Globus pallidus (tissue), 1 donor: ENCODE results near the gene SMO.
"Not testable (repeated sequence)": the region's sequence is repeated elsewhere in the genome, so short reads cannot be mapped to it uniquely, and the experiment has no call there.

Experiments used
- DNase-seq: peaks from one replicate; pipeline ENCODE4 v3.0.0-alpha.2; 2015; ENCODE audit warnings: low spot score

The SMO gene

DNA sequence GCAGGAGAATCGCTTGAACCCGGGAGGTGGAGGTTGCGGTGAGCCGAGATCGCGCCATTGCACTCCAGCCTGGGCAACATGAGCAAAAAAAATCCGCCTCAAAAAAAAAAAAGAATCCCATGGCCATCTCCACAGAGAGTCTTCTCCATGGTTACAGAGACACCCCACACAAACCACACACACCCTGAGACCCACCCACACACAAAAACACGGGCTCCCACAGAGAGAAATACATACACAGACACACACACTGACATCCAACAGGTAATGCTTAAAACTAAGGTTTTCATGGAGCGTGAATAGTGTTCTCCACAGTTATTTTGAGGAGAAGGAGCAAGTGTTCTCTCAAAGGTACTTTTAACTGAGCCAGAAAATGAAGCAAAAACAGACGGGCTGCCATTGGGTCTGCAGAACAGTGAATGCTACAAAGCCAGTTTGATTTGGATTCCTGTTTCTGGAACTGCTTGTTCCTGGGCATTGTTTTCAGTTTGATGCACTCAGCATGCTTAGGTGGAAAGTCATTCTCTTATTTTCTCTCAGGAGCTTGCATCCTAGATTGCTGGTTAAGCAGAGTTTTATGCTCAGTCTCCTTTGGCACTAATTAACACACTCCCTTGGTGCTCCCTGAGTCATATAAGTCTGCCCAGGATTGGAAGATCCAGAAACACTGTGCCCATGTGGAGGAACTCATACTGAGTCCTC, 51.8 kb downstream of the SMO start:
- no peak for DNase-seq

GRCh38 chr7:129244220-129244619, 55.8 kb downstream of the SMO start:
- DNase-seq: no peak

DNA sequence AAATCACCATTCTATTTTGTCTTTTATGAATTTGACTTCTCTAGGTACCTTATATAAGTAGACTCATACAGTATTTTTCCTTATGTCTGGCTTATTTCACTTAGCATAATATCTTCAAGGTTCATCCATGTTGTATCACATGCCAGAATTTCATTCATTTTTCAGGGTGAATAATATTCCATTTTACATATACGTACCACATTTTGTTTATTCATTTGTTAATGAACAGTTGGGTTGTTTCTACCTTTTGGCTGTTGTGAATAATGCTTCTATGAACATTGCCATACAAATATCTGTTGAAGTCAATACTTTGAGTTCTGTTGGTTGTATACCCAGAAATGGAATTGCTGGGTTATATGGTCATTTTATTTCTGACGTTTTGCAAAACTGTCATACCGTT, 57.1 kb downstream of the SMO start:
- no peak for DNase-seq

DNA sequence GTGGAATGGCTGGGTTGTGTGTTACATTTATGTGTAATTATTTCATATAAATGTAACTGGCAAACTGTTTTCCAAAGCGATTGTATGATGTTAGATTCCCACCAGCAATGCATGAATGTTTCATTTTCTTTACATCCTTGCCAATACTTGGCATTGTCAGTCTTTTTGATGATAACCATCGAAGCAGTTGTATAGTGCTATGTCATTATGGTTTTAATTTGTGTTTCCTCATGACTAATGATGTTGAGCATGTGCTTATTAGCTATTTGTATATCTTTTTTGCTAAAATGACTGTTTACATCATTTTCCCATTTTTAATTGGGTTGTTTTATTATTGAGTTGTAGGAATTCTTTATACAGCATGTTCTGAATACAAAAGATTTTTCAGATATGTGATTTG, 58.7 kb downstream of the SMO start:
- no peak for DNase-seq

DNA sequence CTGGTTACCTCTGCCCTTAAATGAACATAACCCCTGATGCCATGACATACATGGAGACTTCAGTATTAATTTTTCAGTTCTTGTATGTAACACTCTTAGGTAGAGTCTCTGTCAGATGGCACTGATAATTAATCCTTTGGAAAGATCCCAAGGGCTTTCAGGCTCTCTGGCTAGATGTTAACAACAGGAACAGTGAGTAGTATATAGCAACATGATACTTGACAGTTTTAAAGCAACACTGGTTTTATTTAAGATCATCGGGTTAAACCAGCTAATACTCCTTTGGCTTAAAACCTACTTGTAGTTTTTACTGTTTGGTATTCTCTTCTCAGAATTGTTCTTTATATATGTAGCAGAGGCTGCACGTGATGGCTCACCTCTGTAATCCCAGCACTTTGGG, 63.7 kb downstream of the SMO start:
- no peak for DNase-seq

GRCh38 chr7:129252603-129253002, 64.2 kb downstream of the SMO start:
- not testable (repeated sequence) for DNase-seq

GRCh38 chr7:129255800-129256199, 67.4 kb downstream of the SMO start:
- DNase-seq: no peak

GRCh38 chr7:129256221-129256620, 67.8 kb downstream of the SMO start:
- no peak for DNase-seq

- DNase-seq: no peak
These were observed 68.7 kb downstream of the SMO start for GRCh38 chr7:129257168-129257567.

GRCh38 chr7:129258649-129259389, 70.4 kb downstream of the SMO start:
- DNase-seq: peak; percentile 43

DNA sequence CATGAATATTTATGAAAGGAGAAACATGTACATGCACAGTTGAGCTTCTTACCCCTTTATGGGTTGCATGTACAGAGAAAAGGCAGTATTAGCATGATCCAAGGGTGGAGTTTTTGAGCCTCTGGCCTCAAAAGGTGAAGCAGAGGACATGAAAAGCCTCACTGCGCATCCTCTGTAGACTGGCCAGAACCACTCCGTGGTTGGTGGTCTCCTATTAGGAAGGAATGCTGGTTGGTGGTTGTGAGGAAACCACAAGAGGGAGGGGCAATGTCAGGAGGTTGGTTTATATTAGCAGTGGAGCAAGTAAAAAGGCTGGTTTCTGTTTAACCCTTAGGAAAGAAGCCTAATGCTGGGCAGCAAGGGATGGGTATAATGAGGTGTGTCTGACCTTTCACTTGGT, 73.9 kb downstream of the SMO start:
- no peak for DNase-seq
